H1 (cell line): ENCODE measurements around the gene TAS2R41. TPM values are rescaled to one million over a fixed set of nuclear protein-coding genes. Genes with fewer than 3 reads are reported as not detected.

Source experiments
- CTCF ChIA-PET: fragments of 300-600 bp; sonication (Branson Sonifier 250); formaldehyde crosslinking; loops from one replicate; lab custom pipeline; 2021; ENCODE audit not compliant: partially characterized antibody; lab: Charles Lee
- POLR2A ChIA-PET: fragments of 300-600 bp; sonication (Branson Sonifier 250); formaldehyde crosslinking; loops from one replicate; lab custom pipeline; 2021; ENCODE audit warnings: inconsistent platforms; ENCODE audit not compliant: partially characterized antibody; lab: Charles Lee
- DNase-seq, 2 experiments: peaks; one replicate each; pipeline versions ENCODE4 v3.0.0 to v3.0.0-alpha.2; 2010 to 2022; ENCODE audit warnings: low spot score in 2 of 2, low read depth in 1 of 2, mixed read lengths in 1 of 2
- FAIRE-seq: peaks from 2 replicates; lab custom pipeline; 2011; peaks lifted over from hg19 to GRCh38; lab: Jason Lieb, UNC
- H2AFZ ChIP-seq: 2 replicates; pipeline ENCODE4 v1.8.1; 2012; ENCODE audit warnings: low read length, inconsistent platforms
- H2AK5ac ChIP-seq: 2 replicates; pipeline ENCODE4 v1.6.1; 2013; ENCODE audit warnings: low read depth, low read length
- H2BK120ac ChIP-seq: replicated peaks from 2 replicates; pipeline ENCODE3; 2013; ENCODE audit warnings: low read depth, low read length, inconsistent platforms
- H2BK12ac ChIP-seq: 2 replicates; pipeline ENCODE4 v1.6.1; 2013; ENCODE audit warnings: low read depth, low read length
- H2BK15ac ChIP-seq: 2 replicates; pipeline ENCODE4 v1.6.1; 2013; ENCODE audit warnings: low read length
- H2BK20ac ChIP-seq: 2 replicates; pipeline ENCODE4 v1.6.1; 2013; ENCODE audit warnings: low read length
- H2BK5ac ChIP-seq: 2 replicates; pipeline ENCODE4 v1.6.1; 2013; ENCODE audit warnings: low read depth, low read length
- H3K14ac ChIP-seq: 2 replicates; pipeline ENCODE4 v1.6.1; 2013; ENCODE audit warnings: inconsistent platforms; ENCODE audit not compliant: insufficient read length
- H3K18ac ChIP-seq: 2 replicates; pipeline ENCODE4 v1.6.1; 2013; ENCODE audit warnings: low read length; ENCODE audit errors: extremely low read depth
- H3K23ac ChIP-seq: 2 replicates; pipeline ENCODE4 v1.6.1; 2013; ENCODE audit warnings: inconsistent platforms; ENCODE audit not compliant: insufficient read length
- H3K23me2 ChIP-seq: 2 replicates; pipeline ENCODE4 v1.6.1; 2013; ENCODE audit warnings: low read depth, low read length
- H3K27ac ChIP-seq: 2 replicates; pipeline ENCODE4 v1.6.1; 2011; ENCODE audit warnings: low read depth, low read length, inconsistent platforms
- H3K27me3 ChIP-seq, 4 experiments: replicated peaks in 1 of 4; 1 replicate in 1 of 4; 2 replicates in 3 of 4; pipeline versions ENCODE4 v1.6.1 to v1.8.1; 2011 to 2013; ENCODE audit warnings: low read length in 3 of 4, mild to moderate bottlenecking in 3 of 4, inconsistent platforms in 2 of 4, mixed read lengths in 2 of 4, moderate library complexity in 1 of 4; ENCODE audit not compliant: control insufficient read depth in 3 of 4, insufficient read depth in 3 of 4; ENCODE audit errors: extremely low read depth in 1 of 4
- H3K36me3 ChIP-seq, 4 experiments: 2 replicates each; pipeline versions ENCODE4 v1.6.1 to v1.8.1; 2011 to 2013; ENCODE audit warnings: mild to moderate bottlenecking in 4 of 4, low read length in 3 of 4, moderate library complexity in 2 of 4, control low read depth in 1 of 4, inconsistent platforms in 1 of 4; ENCODE audit not compliant: insufficient read depth in 4 of 4, control insufficient read depth in 2 of 4
- H3K4ac ChIP-seq: replicated peaks from 2 replicates; pipeline ENCODE3; 2013; ENCODE audit warnings: low read length, low read depth, mixed read lengths, inconsistent platforms; ENCODE audit not compliant: insufficient read length
- H3K4me1 ChIP-seq, 4 experiments: replicated peaks in 1 of 4; 1 replicate in 1 of 4; 2 replicates in 3 of 4; pipeline versions ENCODE4 v1.6.1 to v1.8.1; 2011 to 2013; ENCODE audit warnings: low read length in 3 of 4, inconsistent platforms in 2 of 4, mixed read lengths in 1 of 4; ENCODE audit not compliant: insufficient read depth in 4 of 4, control insufficient read depth in 3 of 4
- H3K4me2 ChIP-seq, 2 experiments: 2 replicates each; pipeline versions ENCODE4 v1.6.1 to v1.8.1; 2011 to 2013; ENCODE audit warnings: low read depth in 2 of 2, low read length in 2 of 2, control low read depth in 1 of 2, inconsistent platforms in 1 of 2, mild to moderate bottlenecking in 1 of 2; ENCODE audit not compliant: insufficient read depth in 1 of 2
- H3K4me3 ChIP-seq, 4 experiments: fragments of 200-600, 300-600 bp in 1 of 4; sonication (generic), shearing (Covaris generic), sonication (Bioruptor Twin) in 1 of 4; 2 replicates each; pipeline versions ENCODE4 v1.5.1 to v1.8.1; 2011 to 2016; ENCODE audit warnings: low read length in 4 of 4, low read depth in 3 of 4, control low read depth in 2 of 4, inconsistent platforms in 2 of 4, mild to moderate bottlenecking in 2 of 4, mixed read lengths in 1 of 4, moderate library complexity in 1 of 4; ENCODE audit not compliant: insufficient read depth in 2 of 4; ENCODE audit errors: extremely low read depth in 1 of 4
- H3K56ac ChIP-seq: replicated peaks from 2 replicates; pipeline ENCODE3; 2013; ENCODE audit warnings: low read depth, mild to moderate bottlenecking, mixed read lengths, low read length, inconsistent platforms; ENCODE audit not compliant: insufficient read length
- H3K79me1 ChIP-seq: 2 replicates; pipeline ENCODE4 v1.6.1; 2013; ENCODE audit warnings: low read depth, low read length, control low read depth
- H3K79me2 ChIP-seq, 2 experiments: 2 replicates each; pipeline versions ENCODE4 v1.6.1 to v1.8.1; 2012 to 2013; ENCODE audit warnings: low read length in 2 of 2, mild to moderate bottlenecking in 2 of 2, inconsistent platforms in 1 of 2; ENCODE audit not compliant: insufficient read depth in 2 of 2, control insufficient read depth in 1 of 2
- H3K9ac ChIP-seq, 4 experiments: replicated peaks in 1 of 4; 1 replicate in 1 of 4; 2 replicates in 3 of 4; pipeline versions ENCODE4 v1.6.1 to v1.8.1; 2011 to 2013; ENCODE audit warnings: low read depth in 3 of 4, low read length in 3 of 4, control low read depth in 2 of 4, mild to moderate bottlenecking in 2 of 4, moderate library complexity in 2 of 4, inconsistent platforms in 1 of 4; ENCODE audit errors: extremely low read depth in 1 of 4
- H3K9me3 ChIP-seq, 2 experiments: 2 replicates each; pipeline versions ENCODE4 v1.6.1 to v1.8.1; 2012 to 2013; ENCODE audit warnings: mild to moderate bottlenecking in 2 of 2, moderate library complexity in 2 of 2, control low read depth in 1 of 2, inconsistent platforms in 1 of 2, low read depth in 1 of 2, low read length in 1 of 2, mixed read lengths in 1 of 2; ENCODE audit not compliant: insufficient read depth in 2 of 2
- H4K20me1 ChIP-seq, 2 experiments: replicated peaks in 1 of 2; 2 replicates each; pipeline versions ENCODE3 to v1.8.1; 2011 to 2013; ENCODE audit warnings: inconsistent platforms in 2 of 2, low read length in 2 of 2, mild to moderate bottlenecking in 1 of 2; ENCODE audit not compliant: insufficient read depth in 2 of 2, control insufficient read depth in 1 of 2
- H4K5ac ChIP-seq: 2 replicates; pipeline ENCODE4 v1.6.1; 2013; ENCODE audit warnings: low read length, low read depth, mixed read lengths, inconsistent platforms; ENCODE audit not compliant: insufficient read length
- H4K8ac ChIP-seq: 2 replicates; pipeline ENCODE4 v1.8.0; 2013; ENCODE audit warnings: mild to moderate bottlenecking, moderate library complexity, low read length, inconsistent platforms; ENCODE audit not compliant: insufficient read depth; ENCODE audit errors: extremely low read depth
- H4K91ac ChIP-seq: replicated peaks from 2 replicates; pipeline ENCODE3; 2013; ENCODE audit warnings: low read length, mixed read lengths, inconsistent platforms; ENCODE audit not compliant: insufficient read length
- CHD1 ChIP-seq: IDR thresholded peaks from 2 replicates; pipeline ENCODE4 v1.6.1; 2012; ENCODE audit warnings: low read depth, low read length, improper control_type of control experiment
- FOSL1 ChIP-seq: IDR thresholded peaks from 2 replicates; pipeline ENCODE4 v1.6.1; 2011; ENCODE audit warnings: mild to moderate bottlenecking, low read depth, low read length, moderate library complexity; ENCODE audit not compliant: insufficient read depth
- GABPA ChIP-seq: IDR thresholded peaks from 2 replicates; pipeline ENCODE4 v1.6.1; 2011; ENCODE audit warnings: mild to moderate bottlenecking, low read length, moderate library complexity, borderline replicate concordance; ENCODE audit not compliant: insufficient read depth
- NRF1 ChIP-seq: IDR thresholded peaks from 2 replicates; pipeline ENCODE4 v1.6.1; 2011; ENCODE audit warnings: mild to moderate bottlenecking, low read depth, low read length, improper control_type of control experiment
- PHF8 ChIP-seq: fragments of 200-600 bp; sonication (generic); conservative IDR thresholded peaks from 2 replicates; pipeline ENCODE4 v1.7.1; 2012; ENCODE audit warnings: low read depth, mild to moderate bottlenecking, inconsistent platforms, low read length, moderate library complexity
- POLR2AphosphoS5 ChIP-seq: IDR thresholded peaks from 2 replicates; pipeline ENCODE4 v1.6.1; 2011; ENCODE audit warnings: low read depth, low read length
- POU5F1 ChIP-seq: IDR thresholded peaks from 2 replicates; pipeline ENCODE4 v1.6.1; 2011; ENCODE audit warnings: low read depth, mild to moderate bottlenecking, low read length, moderate library complexity
- RAD21 ChIP-seq, 2 experiments: IDR thresholded peaks in 1 of 2; conservative IDR thresholded peaks in 1 of 2; 2 replicates each; pipeline ENCODE4 v1.6.1; 2011; ENCODE audit warnings: low read depth in 2 of 2, low read length in 2 of 2, improper control_type of control experiment in 1 of 2, inconsistent platforms in 1 of 2, mild to moderate bottlenecking in 1 of 2, moderate library complexity in 1 of 2
- RBBP5 ChIP-seq: IDR thresholded peaks from 2 replicates; pipeline ENCODE4 v1.7.1; 2012; ENCODE audit warnings: low read depth, mild to moderate bottlenecking, inconsistent platforms, low read length, moderate library complexity, borderline replicate concordance
- RFX5 ChIP-seq: IDR thresholded peaks from 2 replicates; pipeline ENCODE4 v1.6.1; 2011; ENCODE audit warnings: low read depth, low read length, improper control_type of control experiment, borderline replicate concordance
- SIN3A ChIP-seq, 2 experiments: IDR thresholded peaks in 1 of 2; conservative IDR thresholded peaks in 1 of 2; 2 replicates each; pipeline ENCODE4 v1.6.1; 2011 to 2012; ENCODE audit warnings: low read length in 2 of 2, improper control_type of control experiment in 1 of 2, low read depth in 1 of 2, mild to moderate bottlenecking in 1 of 2
- SP4 ChIP-seq: IDR thresholded peaks from 2 replicates; pipeline ENCODE4 v1.6.1; 2012; ENCODE audit warnings: low read length, inconsistent platforms
- TAF1 ChIP-seq: IDR thresholded peaks from 2 replicates; pipeline ENCODE4 v1.6.1; 2011; ENCODE audit warnings: mild to moderate bottlenecking, low read depth, low read length
- TBP ChIP-seq: IDR thresholded peaks from 2 replicates; pipeline ENCODE4 v1.6.1; 2011; ENCODE audit warnings: low read depth, low read length, improper control_type of control experiment
- YY1 ChIP-seq: IDR thresholded peaks from 2 replicates; pipeline ENCODE4 v1.6.1; 2011; ENCODE audit warnings: low read depth, mild to moderate bottlenecking, low read length
- WGBS, 2 experiments: shearing (Covaris generic) in 1 of 2; methylation state at CpG; one replicate each; pipeline versions ENCODE4 v1.1.6 to v1.1.7; 2013 to 2015; ENCODE audit warnings: low lambda C conversion rate in 2 of 2, mixed read lengths in 2 of 2, inconsistent platforms in 1 of 2, low coverage in 1 of 2, missing lambda C conversion rate in 1 of 2; ENCODE audit not compliant: insufficient replicate concordance in 2 of 2, insufficient coverage in 1 of 2, insufficient read length in 1 of 2; ENCODE audit errors: extremely low coverage in 1 of 2, missing lambda C conversion rate in 1 of 2; 5-methylcytosine and 5-hydroxymethylcytosine counted together
- polyA plus RNA-seq, 7 experiments: library from polyadenylated mRNA; depleted of rRNA in 3 of 7; stranded (reverse) in 5 of 7; unstranded in 2 of 7; fragments of >200 nt in 5 of 7; fragments of 200-250 nt in 2 of 7; gene quantifications; 1 replicate in 5 of 7; 2 replicates in 1 of 7; 4 replicates in 1 of 7; pipeline versions ENCODE4 v1.2.1 to v1.2.3, GENCODE V29; 2011 to 2013; ENCODE audit warnings: missing spikeins in 2 of 7, mixed read lengths in 2 of 7
- total RNA-seq: library from RNA; stranded (reverse); fragmentation: NEBNext Ultra II Directional; extraction: Animal tissue kit (Norgen Biotek cat#: 25700); gene quantifications from 2 replicates; pipeline ENCODE4 v1.2.1, GENCODE V29; 2021

Gene TAS2R41
- total and polyA plus RNA-seq, 2 of the 8 experiments (the other 6 are each of a cell fraction or from before 2014, with no cell fraction given) = 0.12 TPM; not detected in 1

GRCh38 chr7:143487061-143487460 is 9.4 kb downstream of the TAS2R41 start:
- Histone ChIP-seq H3K9ac (no peak overlapping the region), H4K5ac (no peak overlapping the region), H4K8ac (no peak overlapping the region), H3K79me1 (no peaks in the 10 kb centered on the region), H3K27ac (no peak overlapping the region), H3K9me3 (no peaks in the 10 kb centered on the region), H3K79me2 (no peaks in the 10 kb centered on the region), H3K18ac (no peak overlapping the region), H3K4me3 (no peak overlapping the region), H3K4me2 (no peak overlapping the region), H3K36me3 (no peaks in the 10 kb centered on the region), H2BK5ac (no peak overlapping the region), H3K23ac (no peak overlapping the region), H2BK20ac (no peak overlapping the region), H3K23me2 (no peaks in the 10 kb centered on the region), H3K56ac (no peak overlapping the region), H4K20me1 (no peaks in the 10 kb centered on the region), H3K27me3 (no peaks in the 10 kb centered on the region), H2AK5ac (no peak overlapping the region), H3K4me1 (no peaks in the 10 kb centered on the region), H2BK120ac (no peak overlapping the region), H3K4ac (no peak overlapping the region), H2BK12ac (no peak overlapping the region), H3K14ac (no peak overlapping the region), H2BK15ac (no peak overlapping the region), H2AFZ (no peak overlapping the region), H4K91ac (no peak overlapping the region)
- ChIA-PET CTCF (interaction anchor here (1.1 to 1.9 kb wide), 3 partner anchors 71 to 107 kb away, joined by 3 to 4 read pairs (median 4); no protein-coding TSS in a partner anchor), POLR2A (no interaction called here)
- FAIRE-seq (no peak), DNase-seq (no peak)
- no peak for TF ChIP-seq RAD21 (IDR thresholded peaks at IDR 0.05 in 1 of 2, conservative IDR thresholded peaks at IDR 0.05 in 1 of 2; ENCODE audit: low read depth in 2 of 2, low read length in 2 of 2)
- TF ChIP-seq SIN3A (conservative IDR thresholded peaks at IDR 0.05 in 1 of 2, IDR thresholded peaks at IDR 0.05 in 1 of 2; ENCODE audit: low read depth in 1 of 2, low read length in 2 of 2) = no peak
- no peak for TF ChIP-seq PHF8
- no peak for TF ChIP-seq NRF1
- no peak for TF ChIP-seq TAF1
- no peak for TF ChIP-seq POLR2AphosphoS5
- no peak for TF ChIP-seq POU5F1
- TF ChIP-seq CHD1 = no peak
- TF ChIP-seq RBBP5 = no peak
- TF ChIP-seq GABPA = no peak
- no peak for TF ChIP-seq SP4
- no peak for TF ChIP-seq RFX5
- TF ChIP-seq YY1 = no peak
- no peak for TF ChIP-seq FOSL1
- no peak for TF ChIP-seq TBP
- WGBS, 2 experiments = 75% methylated on average over 2 of the region's 2 CpGs; no CpG with 5 or more reads in 1 of the 2 experiments
